GM19238 (cell line): ENCODE results near the gene SUPT5H.
A peak's percentile ranks its signal among the peaks of the same experiment; 100 is the strongest.
"Not testable (repeated sequence)": the region's sequence is repeated elsewhere in the genome, so short reads cannot be mapped to it uniquely, and the experiment has no call there.

Source experiments
- DNase-seq: peaks from one replicate; pipeline ENCODE4 v3.0.0; 2011; ENCODE audit warnings: low spot score; ENCODE audit not compliant: insufficient read length

SUPT5H gene

GRCh38 chr19:39425744-39426143, 19.6 kb upstream of the SUPT5H start:
- no peak for DNase-seq

GRCh38 chr19:39426170-39426569, 19.2 kb upstream of the SUPT5H start:
- no peak for DNase-seq

GRCh38 chr19:39427707-39428106, 17.7 kb upstream of the SUPT5H start:
- no peak for DNase-seq

GRCh38 chr19:39428283-39429112, 16.9 kb upstream of the SUPT5H start:
- DNase-seq: no peak

- no peak for DNase-seq
Measured at GRCh38 chr19:39430675-39431593, 14.4 kb upstream of the SUPT5H start.

- DNase-seq: no peak
Measured at GRCh38 chr19:39432677-39433025, 12.7 kb upstream of the SUPT5H start.

GRCh38 chr19:39433480-39434079, 11.8 kb upstream of the SUPT5H start:
- no peak for DNase-seq

GRCh38 chr19:39434123-39435076, 11.0 kb upstream of the SUPT5H start:
- no peak for DNase-seq

GRCh38 chr19:39435499-39436349, 9.7 kb upstream of the SUPT5H start, which contains the start of gene RPS16:
Gene RPS16, minus strand, starts transcription at chr19:39435949. Its CDS starts 54 bp downstream, at chr19:39435895.
- DNase-seq: peak; percentile 90

- no peak for DNase-seq
Measured at GRCh38 chr19:39436350-39436716, 9.0 kb upstream of the SUPT5H start.

GRCh38 chr19:39438270-39438934, 7.0 kb upstream of the SUPT5H start:
- no peak for DNase-seq

GRCh38 chr19:39444598-39445195, 685 bp upstream of the SUPT5H start:
- no peak for DNase-seq

GRCh38 chr19:39446365-39447084, 1.1 kb downstream of the SUPT5H start:
- DNase-seq: no peak

- DNase-seq: peak; percentile 49
Measured at GRCh38 chr19:39448271-39448670, 2.9 kb downstream of the SUPT5H start.

GRCh38 chr19:39449116-39449797, 3.9 kb downstream of the SUPT5H start:
- DNase-seq: no peak

- not testable (repeated sequence) for DNase-seq
Measured at GRCh38 chr19:39451257-39451656, 5.9 kb downstream of the SUPT5H start.

- DNase-seq: no peak
Measured at GRCh38 chr19:39463403-39463802, 18.0 kb downstream of the SUPT5H start.
